ENCODE measurements around the gene SYT3. TPM values are rescaled to one million over a fixed set of nuclear protein-coding genes. Genes with fewer than 3 reads are reported as not detected.
"Not testable (repeated sequence)": the region's sequence is repeated elsewhere in the genome, so short reads cannot be mapped to it uniquely, and the experiment has no call there.

Gene SYT3
- total RNA-seq, 1 donor from 2014 or later, result not detected

- ATAC-seq, result no peak
Observed at GRCh38 chr19:50636317-50637085, 3.2 kb downstream of the SYT3 start.

GRCh38 chr19:50633973-50634372, 5.7 kb downstream of the SYT3 start:
- no peak for ATAC-seq

GRCh38 chr19:50633359-50633758, 6.3 kb downstream of the SYT3 start:
- ATAC-seq, result no peak

- no peak for ATAC-seq
Observed at GRCh38 chr19:50632151-50632835, 7.4 kb downstream of the SYT3 start.

- ATAC-seq, result no peak
Observed at GRCh38 chr19:50629801-50630200, 9.9 kb downstream of the SYT3 start.

- no peak for ATAC-seq
Observed at GRCh38 chr19:50629194-50629593, 10.5 kb downstream of the SYT3 start.

GRCh38 chr19:50628551-50628950, 11.1 kb downstream of the SYT3 start:
- no peak for ATAC-seq

GRCh38 chr19:50628146-50628545, 11.5 kb downstream of the SYT3 start:
- no peak for ATAC-seq

- ATAC-seq, result no peak
Observed at GRCh38 chr19:50626795-50627194, 12.9 kb downstream of the SYT3 start.

- no peak for ATAC-seq
Observed at GRCh38 chr19:50626011-50626410, 13.7 kb downstream of the SYT3 start.

GRCh38 chr19:50624949-50625600, 14.6 kb downstream of the SYT3 start:
- ATAC-seq, result no peak

- ATAC-seq, result not testable (repeated sequence)
Observed at GRCh38 chr19:50620394-50620906, 19.2 kb downstream of the SYT3 start.

GRCh38 chr19:50619184-50619583, 20.5 kb downstream of the SYT3 start:
- ATAC-seq, result not testable (repeated sequence)

GRCh38 chr19:50618379-50618778, 21.3 kb downstream of the SYT3 start:
- ATAC-seq, result not testable (repeated sequence)

GRCh38 chr19:50612504-50613404, 26.9 kb downstream of the SYT3 start:
- not testable (repeated sequence) for ATAC-seq

GRCh38 chr19:50607874-50608785, 31.6 kb downstream of the SYT3 start:
- no peak for ATAC-seq

- no peak for ATAC-seq
Observed at GRCh38 chr19:50607388-50607787, 32.3 kb downstream of the SYT3 start.

- ATAC-seq, result not testable (repeated sequence)
Observed at GRCh38 chr19:50606059-50606836, 33.4 kb downstream of the SYT3 start.

GRCh38 chr19:50604264-50605073, 35.2 kb downstream of the SYT3 start:
- not testable (repeated sequence) for ATAC-seq

Data from esophagus mucosa (tissue), 1 donor.